ENCODE measurements around the gene AVEN.
A peak's percentile ranks its signal among the peaks of the same experiment; 100 is the strongest.

AVEN gene

DNA sequence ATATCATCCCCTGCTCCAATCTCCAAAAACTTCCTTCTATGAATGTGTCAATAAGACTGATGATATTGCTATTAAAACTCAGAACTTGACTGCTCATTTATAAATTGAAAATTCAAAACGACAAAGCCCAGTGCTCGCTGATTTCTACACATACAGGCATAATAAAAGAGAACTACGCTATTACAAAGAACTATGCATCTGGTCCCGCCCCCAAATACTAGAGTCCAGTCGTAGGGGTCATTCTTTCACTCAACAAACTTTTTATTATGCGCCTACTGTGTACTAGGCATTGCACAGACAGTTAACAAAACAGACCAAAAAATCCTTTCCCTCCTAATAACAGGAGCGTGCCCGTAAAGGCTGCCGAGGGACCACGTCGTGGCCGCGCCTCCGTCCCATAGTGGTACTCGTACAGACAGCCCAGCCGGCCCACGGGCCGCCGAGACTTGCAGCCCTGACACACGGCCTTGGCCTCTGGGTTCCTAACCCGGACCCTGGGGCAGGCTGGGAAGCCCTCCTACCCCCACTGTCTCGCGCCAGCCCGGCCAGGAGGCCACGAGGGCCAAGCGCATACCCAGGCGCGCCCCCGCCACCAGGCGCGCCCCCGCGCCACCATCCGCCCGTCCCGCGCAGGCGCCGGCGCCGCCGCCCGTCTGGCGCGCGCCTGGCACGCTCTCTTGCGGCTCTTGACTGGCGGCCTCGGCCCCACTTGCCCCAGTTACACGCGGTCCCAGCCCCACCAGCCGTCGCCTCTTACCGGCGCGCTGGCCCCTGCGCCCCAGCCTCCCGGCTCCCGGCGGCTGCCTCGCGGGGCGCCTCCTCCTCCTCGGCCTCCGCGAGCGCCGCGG lies 757 bp downstream of the AVEN start:
- H3K9me3 Mint-ChIP-seq, result no peaks in the 10 kb centered on the region
- TF ChIP-seq, protein P1, sequence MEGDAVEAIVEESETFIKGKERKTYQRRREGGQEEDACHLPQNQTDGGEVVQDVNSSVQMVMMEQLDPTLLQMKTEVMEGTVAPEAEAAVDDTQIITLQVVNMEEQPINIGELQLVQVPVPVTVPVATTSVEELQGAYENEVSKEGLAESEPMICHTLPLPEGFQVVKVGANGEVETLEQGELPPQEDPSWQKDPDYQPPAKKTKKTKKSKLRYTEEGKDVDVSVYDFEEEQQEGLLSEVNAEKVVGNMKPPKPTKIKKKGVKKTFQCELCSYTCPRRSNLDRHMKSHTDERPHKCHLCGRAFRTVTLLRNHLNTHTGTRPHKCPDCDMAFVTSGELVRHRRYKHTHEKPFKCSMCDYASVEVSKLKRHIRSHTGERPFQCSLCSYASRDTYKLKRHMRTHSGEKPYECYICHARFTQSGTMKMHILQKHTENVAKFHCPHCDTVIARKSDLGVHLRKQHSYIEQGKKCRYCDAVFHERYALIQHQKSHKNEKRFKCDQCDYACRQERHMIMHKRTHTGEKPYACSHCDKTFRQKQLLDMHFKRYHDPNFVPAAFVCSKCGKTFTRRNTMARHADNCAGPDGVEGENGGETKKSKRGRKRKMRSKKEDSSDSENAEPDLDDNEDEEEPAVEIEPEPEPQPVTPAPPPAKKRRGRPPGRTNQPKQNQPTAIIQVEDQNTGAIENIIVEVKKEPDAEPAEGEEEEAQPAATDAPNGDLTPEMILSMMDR (IDR thresholded peaks at IDR 0.05; ENCODE audit: unreplicated experiment in 3 of 3), result no peak
- H3K27me3 Mint-ChIP-seq (ENCODE audit: low read depth), result no peaks in the 10 kb centered on the region
- peak overlapping the region; percentile 87 to 90 (median 89) for H3K27ac Mint-ChIP-seq
- H3K36me3 Mint-ChIP-seq (ENCODE audit: low read depth), result no peaks in the 10 kb centered on the region
- H3K4me3 Mint-ChIP-seq, result peak overlapping the region; percentile 85 to 95 (median 90)
- peaks cover 31% of the 10 kb centered on the region for H3K4me1 Mint-ChIP-seq

DNA sequence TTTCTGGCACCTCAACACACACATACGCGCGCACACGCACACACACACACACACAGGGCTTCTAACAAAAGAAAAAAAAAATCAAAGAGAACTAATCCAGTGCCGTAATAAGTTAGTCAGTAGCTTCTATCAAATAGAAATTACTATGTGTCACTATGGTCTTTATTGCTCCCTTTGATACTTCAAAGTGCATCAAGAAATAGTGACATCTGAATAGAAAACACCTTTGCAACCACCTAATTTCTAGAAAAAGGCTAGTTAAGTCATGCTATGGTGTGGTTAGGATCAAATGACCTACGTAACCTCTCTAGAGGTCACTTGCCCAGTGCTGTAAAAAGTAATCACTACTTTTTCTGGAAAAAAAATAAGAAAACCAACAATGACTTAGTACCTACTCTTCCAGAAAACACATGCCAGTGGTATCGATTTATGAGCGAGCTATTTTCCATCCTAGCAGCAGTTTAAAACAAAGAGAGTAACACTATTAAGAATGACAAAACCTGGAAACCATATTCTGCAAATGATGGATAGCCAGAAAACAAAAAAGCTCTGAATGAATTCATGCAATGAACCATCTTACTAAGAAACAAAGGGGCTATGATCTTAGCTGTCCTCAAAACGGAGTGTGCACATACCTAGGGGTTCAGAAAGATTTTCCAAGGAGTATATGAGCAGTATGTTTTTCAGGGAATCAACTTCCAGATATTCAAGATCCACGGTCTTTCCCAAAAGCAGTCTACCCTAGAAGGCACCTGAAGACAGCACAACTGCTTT lies 6.8 kb downstream of the AVEN start:
- Mint-ChIP-seq H3K9me3 (peaks cover 2% of the 10 kb centered on the region), H3K27ac (no peak overlapping the region), H3K4me1 (peaks cover 15% of the 10 kb centered on the region), H3K4me3 (no peak overlapping the region), H3K36me3 (ENCODE audit: low read depth) (peaks cover 10% of the 10 kb centered on the region), H3K27me3 (ENCODE audit: low read depth) (no peaks in the 10 kb centered on the region)
- TF ChIP-seq, protein P1 (IDR thresholded peaks at IDR 0.05; ENCODE audit: unreplicated experiment in 3 of 3), result no peak

DNA sequence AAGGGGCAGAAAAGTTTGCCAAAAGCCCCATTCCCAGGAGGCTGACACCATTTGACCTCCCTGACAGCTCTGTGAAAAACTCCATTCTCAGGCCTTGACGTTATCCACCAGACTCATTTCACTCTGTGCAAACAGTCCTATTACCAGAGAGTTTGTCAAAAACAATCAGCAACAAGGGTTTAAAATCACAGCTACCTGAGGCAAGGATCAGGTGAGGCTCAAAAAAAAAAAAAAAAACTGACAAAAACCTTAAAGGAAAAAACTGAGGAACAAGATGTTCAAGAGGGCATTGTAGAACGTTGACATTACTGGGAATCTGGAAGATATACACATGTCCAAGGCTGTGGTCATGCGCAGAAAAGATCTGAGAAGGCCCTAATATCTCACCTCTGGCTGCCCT lies 11.4 kb downstream of the AVEN start:
- peaks cover 5% of the 10 kb centered on the region for H3K9me3 Mint-ChIP-seq
- no peak overlapping the region for H3K27ac Mint-ChIP-seq
- no peaks in the 10 kb centered on the region for H3K27me3 Mint-ChIP-seq (ENCODE audit: low read depth)
- peaks cover 10% of the 10 kb centered on the region for H3K36me3 Mint-ChIP-seq (ENCODE audit: low read depth)
- TF ChIP-seq, protein P1 (IDR thresholded peaks at IDR 0.05; ENCODE audit: unreplicated experiment in 3 of 3), result no peak
- no peak overlapping the region for H3K4me3 Mint-ChIP-seq
- no peaks in the 10 kb centered on the region for H3K4me1 Mint-ChIP-seq

DNA sequence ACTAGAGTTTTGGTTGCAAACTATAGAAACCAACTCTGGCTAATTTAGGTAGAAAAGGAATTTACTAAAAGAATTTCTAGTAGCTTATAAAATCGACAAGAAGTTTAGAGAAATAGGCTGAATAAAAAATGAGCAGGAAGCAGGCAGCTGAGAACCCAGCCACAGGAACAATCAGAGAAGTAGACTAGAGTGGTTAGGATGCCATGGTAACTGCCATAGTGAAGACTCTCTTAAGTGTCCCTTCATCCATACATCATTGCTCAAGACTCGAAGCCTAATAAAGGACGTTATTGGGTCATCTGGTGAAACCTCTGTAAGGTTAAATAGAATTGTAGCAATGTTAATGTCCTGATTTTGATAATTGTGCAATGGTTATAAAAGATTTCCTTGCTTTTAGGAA lies 13.8 kb downstream of the AVEN start:
- Mint-ChIP-seq H3K36me3 (ENCODE audit: low read depth) (peaks cover 17% of the 10 kb centered on the region), H3K4me1 (no peaks in the 10 kb centered on the region), H3K9me3 (peaks cover 5% of the 10 kb centered on the region), H3K4me3 (no peak overlapping the region), H3K27me3 (ENCODE audit: low read depth) (no peaks in the 10 kb centered on the region), H3K27ac (no peak overlapping the region)
- TF ChIP-seq, protein P1 (IDR thresholded peaks at IDR 0.05; ENCODE audit: unreplicated experiment in 3 of 3), result no peak

DNA sequence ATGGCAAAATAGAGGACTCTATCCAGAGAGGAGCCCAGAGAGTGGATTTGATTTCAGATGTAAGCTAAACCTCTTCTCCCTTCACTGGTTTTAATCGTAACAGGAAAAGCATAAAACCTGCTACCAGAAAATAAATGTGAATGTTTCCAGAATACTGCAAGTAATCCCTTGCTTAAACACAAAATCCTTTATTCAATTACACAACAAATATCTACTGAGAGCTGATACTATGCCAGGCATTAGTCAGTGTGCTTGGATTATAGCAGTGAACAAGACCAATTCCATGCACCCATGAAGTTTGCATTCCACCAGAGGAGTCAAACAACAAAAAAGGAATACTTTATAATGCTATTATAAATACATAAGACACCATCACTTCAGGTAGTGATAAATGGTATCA lies 15.1 kb downstream of the AVEN start:
- Mint-ChIP-seq H3K9me3 (peaks cover 3% of the 10 kb centered on the region), H3K4me1 (no peaks in the 10 kb centered on the region), H3K27ac (no peak overlapping the region), H3K36me3 (ENCODE audit: low read depth) (peaks cover 15% of the 10 kb centered on the region), H3K27me3 (ENCODE audit: low read depth) (no peaks in the 10 kb centered on the region), H3K4me3 (no peak overlapping the region)
- TF ChIP-seq, protein P1 (IDR thresholded peaks at IDR 0.05; ENCODE audit: unreplicated experiment in 3 of 3), result no peak

Data from nephron (organoid).